DOHH2 (cell line): Measurements from ENCODE around the gene ITPK1.

Source experiments
- CTCF ChIP-seq: fragments of 200-600 bp; sonication (generic); IDR thresholded peaks from one replicate; pipeline ENCODE4 v1.5.1; 2014; ENCODE audit warnings: antibody characterized with exemption, mild to moderate bottlenecking, low read depth, low read length; ENCODE audit not compliant: poor library complexity, severe bottlenecking
- EZH2phosphoT487 ChIP-seq: fragments of 200-600 bp; sonication (generic); IDR thresholded peaks from 2 replicates; pipeline ENCODE4 v1.6.1; 2017; ENCODE audit warnings: borderline replicate concordance, mild to moderate bottlenecking, antibody characterized with exemption, low read length, moderate library complexity, mixed read lengths

GRCh38 chr14:93135399-93135798 lies 19.7 kb upstream of the ITPK1 start:
- no peak for TF ChIP-seq CTCF
- no peak for TF ChIP-seq EZH2phosphoT487
